Measurements from ENCODE around the gene SMARCB1.

DNA sequence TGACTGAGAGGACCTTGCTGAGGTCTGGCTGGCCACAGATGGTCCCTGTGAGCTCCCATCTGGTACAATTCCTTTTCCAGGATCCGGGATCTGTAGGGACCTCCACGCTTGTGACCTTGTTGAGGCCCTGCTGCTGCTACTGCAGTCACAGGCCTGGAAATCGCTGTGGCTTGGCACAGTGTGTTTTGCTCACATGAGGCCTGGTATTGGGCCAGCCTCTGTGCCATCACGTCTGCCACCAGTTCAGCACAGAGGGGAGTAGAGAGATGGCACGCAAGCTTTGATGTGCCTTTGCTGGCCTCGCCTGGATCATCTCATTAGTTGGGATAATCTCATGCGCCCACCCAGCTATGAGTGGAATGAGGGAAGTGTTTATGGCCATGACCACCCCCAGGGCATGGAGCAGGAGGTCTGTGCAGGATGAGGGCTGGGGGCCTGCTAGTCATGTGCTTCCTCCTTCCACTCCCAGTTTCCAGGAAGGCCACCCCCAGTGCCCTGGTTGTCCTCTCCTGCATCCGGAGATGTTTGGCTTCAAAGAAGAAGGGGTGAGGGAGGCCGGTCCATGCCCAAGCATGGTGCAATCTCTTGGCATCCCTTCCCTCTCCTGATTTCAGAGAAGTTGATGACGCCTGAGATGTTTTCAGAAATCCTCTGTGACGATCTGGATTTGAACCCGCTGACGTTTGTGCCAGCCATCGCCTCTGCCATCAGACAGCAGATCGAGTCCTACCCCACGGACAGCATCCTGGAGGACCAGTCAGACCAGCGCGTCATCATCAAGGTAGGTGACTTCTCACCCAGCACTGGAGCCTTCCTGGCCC is 29.6 kb downstream of the SMARCB1 start:
- TF ChIP-seq, protein P1, sequence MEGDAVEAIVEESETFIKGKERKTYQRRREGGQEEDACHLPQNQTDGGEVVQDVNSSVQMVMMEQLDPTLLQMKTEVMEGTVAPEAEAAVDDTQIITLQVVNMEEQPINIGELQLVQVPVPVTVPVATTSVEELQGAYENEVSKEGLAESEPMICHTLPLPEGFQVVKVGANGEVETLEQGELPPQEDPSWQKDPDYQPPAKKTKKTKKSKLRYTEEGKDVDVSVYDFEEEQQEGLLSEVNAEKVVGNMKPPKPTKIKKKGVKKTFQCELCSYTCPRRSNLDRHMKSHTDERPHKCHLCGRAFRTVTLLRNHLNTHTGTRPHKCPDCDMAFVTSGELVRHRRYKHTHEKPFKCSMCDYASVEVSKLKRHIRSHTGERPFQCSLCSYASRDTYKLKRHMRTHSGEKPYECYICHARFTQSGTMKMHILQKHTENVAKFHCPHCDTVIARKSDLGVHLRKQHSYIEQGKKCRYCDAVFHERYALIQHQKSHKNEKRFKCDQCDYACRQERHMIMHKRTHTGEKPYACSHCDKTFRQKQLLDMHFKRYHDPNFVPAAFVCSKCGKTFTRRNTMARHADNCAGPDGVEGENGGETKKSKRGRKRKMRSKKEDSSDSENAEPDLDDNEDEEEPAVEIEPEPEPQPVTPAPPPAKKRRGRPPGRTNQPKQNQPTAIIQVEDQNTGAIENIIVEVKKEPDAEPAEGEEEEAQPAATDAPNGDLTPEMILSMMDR (IDR thresholded peaks at IDR 0.05) = no peak
- no peak for TF ChIP-seq POLR2AphosphoS5 (IDR thresholded peaks at IDR 0.05)

Data from breast epithelium (tissue), 3 donors.